SK-N-SH (cell line): Measurements from ENCODE around the gene SLC13A2. TPM values are rescaled to one million over a fixed set of nuclear protein-coding genes. Genes with fewer than 3 reads are reported as not detected.

Source experiments
- CTCF ChIA-PET: fragments of 300-600, 350-600 bp; formaldehyde crosslinking; extraction: SDS; loops from one replicate; lab custom pipeline; 2021; lab: Yijun Ruan, JAX
- POLR2A ChIA-PET: fragments of 350-600 bp; sonication (Branson Sonifier 250); formaldehyde crosslinking; extraction: SDS; loops from one replicate; lab custom pipeline; 2020; ENCODE audit warnings: antibody characterized with exemption, inconsistent platforms; lab: Yijun Ruan, JAX
- DNase-seq: peaks from one replicate; pipeline ENCODE4 v3.0.0; 2012
- H2AFZ ChIP-seq: fragments of 200-600 bp; sonication (generic); 2 replicates; pipeline ENCODE4 v1.8.1; 2016; ENCODE audit warnings: antibody characterized with exemption, mild to moderate bottlenecking, low read depth
- H3F3A ChIP-seq: fragments of 200-600 bp; sonication (generic); replicated peaks from 2 replicates; pipeline ENCODE3; 2016; ENCODE audit warnings: antibody characterized with exemption, mild to moderate bottlenecking; ENCODE audit not compliant: insufficient read depth
- H3K27ac ChIP-seq, 2 experiments: fragments of 200-500 bp in 1 of 2; fragments of 200-600 bp in 1 of 2; sonication (Bioruptor generic) in 1 of 2; sonication (generic), shearing (Covaris generic) in 1 of 2; 2 replicates each; pipeline versions ENCODE4 v1.5.1 to v1.6.1; 2014 to 2016; ENCODE audit warnings: low read depth in 2 of 2, inconsistent platforms in 1 of 2, low read length in 1 of 2, mild to moderate bottlenecking in 1 of 2, mixed read lengths in 1 of 2
- H3K27me3 ChIP-seq: fragments of 200-600 bp; sonication (generic), shearing (Covaris generic); 2 replicates; pipeline ENCODE4 v1.6.1; 2016; ENCODE audit warnings: mixed run types; ENCODE audit not compliant: insufficient read depth
- H3K36me3 ChIP-seq, 2 experiments: fragments of 200-500 bp in 1 of 2; fragments of 200-600 bp in 1 of 2; sonication (Bioruptor generic) in 1 of 2; sonication (generic) in 1 of 2; replicated peaks in 1 of 2; 2 replicates each; pipeline versions ENCODE3 to v1.5.1; 2014 to 2016; ENCODE audit warnings: low read length in 1 of 2, mild to moderate bottlenecking in 1 of 2; ENCODE audit not compliant: insufficient read depth in 2 of 2, control insufficient read depth in 1 of 2
- H3K4me1 ChIP-seq, 2 experiments: fragments of 200-500 bp in 1 of 2; fragments of 200-600 bp in 1 of 2; sonication (Bioruptor generic) in 1 of 2; sonication (generic), shearing (Covaris generic) in 1 of 2; 2 replicates each; pipeline versions ENCODE4 v1.5.1 to v1.6.1; 2014 to 2016; ENCODE audit warnings: low read depth in 1 of 2, low read length in 1 of 2, mixed run types in 1 of 2; ENCODE audit not compliant: insufficient read depth in 2 of 2, control insufficient read depth in 1 of 2
- H3K4me2 ChIP-seq: fragments of 200-600 bp; sonication (generic), shearing (Covaris generic); 2 replicates; pipeline ENCODE4 v1.6.1; 2017; ENCODE audit warnings: mixed run types
- H3K4me3 ChIP-seq, 2 experiments: fragments of 200-500 bp in 1 of 2; fragments of 200-600 bp in 1 of 2; sonication (Bioruptor generic) in 1 of 2; sonication (generic), shearing (Covaris generic) in 1 of 2; 2 replicates each; pipeline versions ENCODE4 v1.5.1 to v1.8.1; 2014 to 2016; ENCODE audit warnings: low read depth in 2 of 2, inconsistent platforms in 1 of 2, low read length in 1 of 2, mild to moderate bottlenecking in 1 of 2, mixed read lengths in 1 of 2, moderate library complexity in 1 of 2
- H3K79me2 ChIP-seq: fragments of 200-600 bp; sonication (generic); 2 replicates; pipeline ENCODE4 v1.8.1; 2017; ENCODE audit warnings: mild to moderate bottlenecking; ENCODE audit not compliant: insufficient read depth
- H3K9ac ChIP-seq: fragments of 200-600 bp; sonication (generic); 2 replicates; pipeline ENCODE4 v1.6.1; 2017; ENCODE audit warnings: mixed run types
- H3K9me2 ChIP-seq: fragments of 200-600 bp; sonication (generic); 2 replicates; pipeline ENCODE4 v1.6.1; 2017; ENCODE audit warnings: mixed run types
- H3K9me3 ChIP-seq: fragments of 200-600 bp; sonication (generic); 2 replicates; pipeline ENCODE4 v1.6.1; 2017; ENCODE audit warnings: mixed run types, mild to moderate bottlenecking, moderate library complexity
- H4K20me1 ChIP-seq: fragments of 200-600 bp; sonication (generic); 2 replicates; pipeline ENCODE4 v1.6.1; 2017; ENCODE audit warnings: mild to moderate bottlenecking, mixed run types; ENCODE audit not compliant: insufficient read depth
- CHD2 ChIP-seq: fragments of 150-350 bp; IDR thresholded peaks from 2 replicates; pipeline ENCODE4 v1.6.1; 2018; ENCODE audit warnings: low read length; ENCODE audit not compliant: partially characterized antibody
- ELF1 ChIP-seq: IDR thresholded peaks from 2 replicates; pipeline ENCODE4 v1.4.0; 2012
- EP300 ChIP-seq, 2 experiments: IDR thresholded peaks; 2 replicates each; pipeline versions ENCODE4 v1.4.0 to v1.6.1; 2012; ENCODE audit warnings: borderline replicate concordance in 1 of 2, low read depth in 1 of 2, low read length in 1 of 2
- FOXM1 ChIP-seq: IDR thresholded peaks from 2 replicates; pipeline ENCODE4 v1.4.0; 2012; ENCODE audit warnings: low read depth, mild to moderate bottlenecking
- GABPA ChIP-seq: IDR thresholded peaks from 2 replicates; pipeline ENCODE4 v1.4.0; 2012; ENCODE audit warnings: low read depth, mild to moderate bottlenecking
- GATA2 ChIP-seq: sonication (generic); formaldehyde crosslinking; IDR thresholded peaks from 2 replicates; pipeline ENCODE4 v1.5.0; 2020; ENCODE audit warnings: mild to moderate bottlenecking, missing genetic modification reagents
- IRF3 ChIP-seq: fragments of 150-350 bp; IDR thresholded peaks from 2 replicates; pipeline ENCODE4 v1.6.1; 2016; ENCODE audit warnings: mild to moderate bottlenecking, low read depth, low read length
- JUND ChIP-seq: IDR thresholded peaks from 2 replicates; pipeline ENCODE4 v1.4.0; 2012
- MAX ChIP-seq: IDR thresholded peaks from 2 replicates; pipeline ENCODE4 v1.4.0; 2012; ENCODE audit warnings: low read depth
- MEF2A ChIP-seq: IDR thresholded peaks from 2 replicates; pipeline ENCODE4 v1.4.0; 2012; ENCODE audit warnings: low read depth, borderline replicate concordance
- MXI1 ChIP-seq: IDR thresholded peaks from 2 replicates; pipeline ENCODE4 v1.6.1; 2012; ENCODE audit warnings: mild to moderate bottlenecking, low read depth, low read length, improper control_type of control experiment
- NFIC ChIP-seq: IDR thresholded peaks from 2 replicates; pipeline ENCODE4 v1.4.0; 2012; ENCODE audit warnings: borderline replicate concordance
- NRF1 ChIP-seq: IDR thresholded peaks from 2 replicates; pipeline ENCODE4 v1.6.1; 2012; ENCODE audit warnings: low read depth, mild to moderate bottlenecking, low read length
- PBX3 ChIP-seq: IDR thresholded peaks from 2 replicates; pipeline ENCODE4; 2012
- RCOR1 ChIP-seq: fragments of 150-350 bp; IDR thresholded peaks from 2 replicates; pipeline ENCODE4 v1.6.1; 2017; ENCODE audit warnings: antibody characterized with exemption, low read length
- RXRA ChIP-seq: IDR thresholded peaks from 2 replicates; pipeline ENCODE4 v1.4.0; 2012; ENCODE audit warnings: low read depth, mild to moderate bottlenecking, borderline replicate concordance
- SIN3A ChIP-seq: IDR thresholded peaks from 2 replicates; pipeline ENCODE4 v1.6.1; 2012; ENCODE audit warnings: low read depth, mild to moderate bottlenecking, low read length, moderate library complexity, borderline replicate concordance
- TAF1 ChIP-seq: IDR thresholded peaks from 2 replicates; pipeline ENCODE4 v1.6.1; 2012; ENCODE audit warnings: low read depth, mild to moderate bottlenecking, low read length, moderate library complexity, borderline replicate concordance
- USF2 ChIP-seq: fragments of 150-350 bp; IDR thresholded peaks from 2 replicates; pipeline ENCODE4 v1.6.1; 2017; ENCODE audit warnings: antibody characterized with exemption, low read length, low read depth, borderline replicate concordance
- YY1 ChIP-seq: IDR thresholded peaks from 2 replicates; pipeline ENCODE4 v1.4.0; 2012; ENCODE audit warnings: low read depth, mild to moderate bottlenecking
- WGBS: methylation state at CpG from one replicate; pipeline ENCODE4 v1.1.6; 2017; ENCODE audit warnings: low lambda C conversion rate; 5-methylcytosine and 5-hydroxymethylcytosine counted together
- polyA plus RNA-seq, 3 experiments: library from polyadenylated mRNA; depleted of rRNA; stranded (reverse); fragments of >200 nt; gene quantifications; 2 replicates each; pipeline ENCODE4 v1.2.3, GENCODE V29; 2012

Gene SLC13A2
- polyA plus RNA-seq, 1 of the 3 experiments (the other 2 are of a cell fraction): not detected

- Histone ChIP-seq H3K4me3 (no peak overlapping the region), H3K27me3 (0 out of 2 replicates have a peak, but pooled peaks cover 15% of the 10 kb centered on the region), H3K27ac (no peak overlapping the region), H4K20me1 (no peaks in the 10 kb centered on the region), H2AFZ (no peak overlapping the region), H3F3A (no peaks in the 10 kb centered on the region), H3K79me2 (no peaks in the 10 kb centered on the region), H3K4me1 (peaks cover 0 to 6% of the 10 kb centered on the region in 2 experiments; a peak in 1 of 4 replicates), H3K9me3 (no peaks in the 10 kb centered on the region), H3K4me2 (no peak overlapping the region), H3K9ac (no peak overlapping the region), H3K9me2 (no peaks in the 10 kb centered on the region), H3K36me3 (no peaks in the 10 kb centered on the region)
- no peak for DNase-seq
- POLR2A ChIA-PET: no interaction called here
- WGBS: 66% methylated on average over 2 of the region's 3 CpGs
- TF ChIP-seq FOXM1 (no peak), NRF1 (no peak), PBX3 (no peak), MEF2A (no peak), SIN3A (no peak), CHD2 (no peak), JUND (no peak), YY1 (no peak), EP300 (IDR thresholded peaks at IDR 0.05; ENCODE audit: borderline replicate concordance in 1 of 2, low read depth in 1 of 2, low read length in 1 of 2) (no peak), USF2 (no peak), MAX (no peak), RCOR1 (no peak), GABPA (no peak), RXRA (no peak), IRF3 (no peak), ELF1 (no peak), GATA2 (CRISPR knock-in tag) (no peak), NFIC (no peak), MXI1 (no peak), TAF1 (no peak)
- CTCF ChIA-PET: interaction anchor here (0.8 kb wide), 1 partner anchor 24 kb away, joined by 3 read pairs; no protein-coding TSS in a partner anchor
These were observed 2.5 kb upstream of the SLC13A2 start for GRCh38 chr17:28470914-28471366.
